Mammary epithelial cell (primary cell): ENCODE data around the gene KRT85.

Experiments used
- EZH2 ChIP-seq: IDR thresholded peaks from 2 replicates; pipeline ENCODE4 v1.6.1; 2012; ENCODE audit warnings: low read length, inconsistent platforms, borderline replicate concordance
- TF ChIP-seq, protein P1 (sequence below), 2 donors: IDR thresholded peaks in 1 of 2; conservative IDR thresholded peaks in 1 of 2; 2 replicates each; pipeline ENCODE4 v1.5.1; 2011 to 2012; ENCODE audit warnings: inconsistent platforms in 2 of 2, low read length in 2 of 2, mild to moderate bottlenecking in 2 of 2, control low read depth in 1 of 2, low read depth in 1 of 2; ENCODE audit not compliant: insufficient read depth in 1 of 2; ENCODE audit errors: extremely low read depth in 1 of 2

DNA sequence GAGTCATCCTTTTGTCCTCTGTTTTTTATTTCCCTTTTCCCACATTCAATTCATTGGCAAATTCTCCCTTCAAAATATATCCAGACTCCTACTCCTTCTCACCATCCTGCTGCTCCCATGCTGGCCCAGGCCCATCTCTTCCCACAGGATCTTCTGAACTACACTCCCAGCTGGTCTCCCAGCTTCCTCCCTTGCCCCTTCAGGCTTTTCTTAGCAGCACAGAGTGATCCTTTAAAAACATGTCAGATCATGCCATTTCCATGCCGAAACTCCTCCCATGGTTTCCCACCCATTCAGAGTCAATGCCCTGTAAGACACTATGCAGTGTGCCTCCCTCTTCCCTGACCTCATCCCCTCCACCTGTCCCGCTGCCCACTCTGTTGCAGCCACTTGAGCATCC, 20.6 kb upstream of the KRT85 start:
- TF ChIP-seq, protein P1, sequence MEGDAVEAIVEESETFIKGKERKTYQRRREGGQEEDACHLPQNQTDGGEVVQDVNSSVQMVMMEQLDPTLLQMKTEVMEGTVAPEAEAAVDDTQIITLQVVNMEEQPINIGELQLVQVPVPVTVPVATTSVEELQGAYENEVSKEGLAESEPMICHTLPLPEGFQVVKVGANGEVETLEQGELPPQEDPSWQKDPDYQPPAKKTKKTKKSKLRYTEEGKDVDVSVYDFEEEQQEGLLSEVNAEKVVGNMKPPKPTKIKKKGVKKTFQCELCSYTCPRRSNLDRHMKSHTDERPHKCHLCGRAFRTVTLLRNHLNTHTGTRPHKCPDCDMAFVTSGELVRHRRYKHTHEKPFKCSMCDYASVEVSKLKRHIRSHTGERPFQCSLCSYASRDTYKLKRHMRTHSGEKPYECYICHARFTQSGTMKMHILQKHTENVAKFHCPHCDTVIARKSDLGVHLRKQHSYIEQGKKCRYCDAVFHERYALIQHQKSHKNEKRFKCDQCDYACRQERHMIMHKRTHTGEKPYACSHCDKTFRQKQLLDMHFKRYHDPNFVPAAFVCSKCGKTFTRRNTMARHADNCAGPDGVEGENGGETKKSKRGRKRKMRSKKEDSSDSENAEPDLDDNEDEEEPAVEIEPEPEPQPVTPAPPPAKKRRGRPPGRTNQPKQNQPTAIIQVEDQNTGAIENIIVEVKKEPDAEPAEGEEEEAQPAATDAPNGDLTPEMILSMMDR (conservative IDR thresholded peaks at IDR 0.05 in 1 of 2, IDR thresholded peaks at IDR 0.05 in 1 of 2; ENCODE audit: extremely low read depth in 1 of 2, insufficient read depth in 1 of 2, low read depth in 1 of 2, low read length in 2 of 2), result no peak
- no peak for TF ChIP-seq EZH2
